GM21723 (cell line): Measurements from ENCODE around the gene PIK3CB.
"Not testable (repeated sequence)": the region's sequence is repeated elsewhere in the genome, so short reads cannot be mapped to it uniquely, and the experiment has no call there.

Experiments
- ATAC-seq: cut with Tn5 transposase; IDR thresholded peaks from one replicate; pipeline ENCODE4 v1.9.1; 2021; ENCODE audit warnings: mild to moderate bottlenecking, moderate library complexity; ENCODE audit not compliant: unreplicated experiment

Gene PIK3CB

DNA sequence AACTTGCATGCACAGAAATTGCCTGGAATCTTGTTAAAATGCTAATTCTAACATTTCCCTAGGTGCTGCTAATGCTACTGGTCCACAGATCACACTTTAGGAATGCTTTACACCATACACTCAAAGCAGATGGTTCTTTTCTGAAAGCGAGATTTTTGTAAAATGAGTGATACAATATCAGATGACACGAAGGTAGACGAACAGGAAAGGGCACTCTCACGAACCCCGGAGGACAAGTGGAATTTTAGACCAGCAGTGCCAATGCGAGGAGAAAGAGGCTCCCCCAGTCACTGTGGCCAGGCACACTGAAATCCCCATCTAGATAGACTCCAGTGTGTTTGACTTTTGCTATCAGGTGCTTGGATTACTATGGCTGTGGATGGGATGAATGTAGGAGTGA is 205.2 kb downstream of the PIK3CB start:
- no peak for ATAC-seq

DNA sequence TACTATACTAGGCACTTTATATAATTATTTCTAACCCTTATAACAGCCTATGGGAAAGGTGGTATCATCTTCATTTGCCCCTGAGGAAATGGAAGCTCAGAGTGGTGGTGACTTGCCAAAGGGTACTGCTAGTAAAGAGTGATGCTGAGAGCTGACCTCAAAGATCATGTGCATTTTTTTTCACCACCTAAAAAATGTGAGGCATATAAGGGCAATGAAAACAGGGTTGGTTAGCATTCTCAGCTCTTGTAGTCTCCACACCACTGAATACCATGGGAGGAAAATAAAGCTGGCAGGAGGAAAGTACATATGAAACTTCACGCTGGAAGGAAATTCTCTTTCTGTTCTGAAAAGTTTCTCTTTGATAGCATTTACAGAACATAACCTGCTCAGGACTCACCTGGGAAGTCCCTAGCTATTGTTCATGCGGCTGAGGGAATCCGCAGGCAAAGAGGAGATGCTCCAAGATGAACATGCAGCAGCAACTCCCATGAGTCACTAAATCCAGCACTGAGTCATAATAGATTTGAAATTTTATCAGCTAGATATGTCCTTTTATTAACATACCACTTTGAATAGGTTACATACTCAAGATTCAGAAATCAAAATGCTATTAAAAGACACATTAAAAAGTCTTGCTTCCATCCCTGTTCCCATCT is 208.9 kb downstream of the PIK3CB start:
- no peak for ATAC-seq

DNA sequence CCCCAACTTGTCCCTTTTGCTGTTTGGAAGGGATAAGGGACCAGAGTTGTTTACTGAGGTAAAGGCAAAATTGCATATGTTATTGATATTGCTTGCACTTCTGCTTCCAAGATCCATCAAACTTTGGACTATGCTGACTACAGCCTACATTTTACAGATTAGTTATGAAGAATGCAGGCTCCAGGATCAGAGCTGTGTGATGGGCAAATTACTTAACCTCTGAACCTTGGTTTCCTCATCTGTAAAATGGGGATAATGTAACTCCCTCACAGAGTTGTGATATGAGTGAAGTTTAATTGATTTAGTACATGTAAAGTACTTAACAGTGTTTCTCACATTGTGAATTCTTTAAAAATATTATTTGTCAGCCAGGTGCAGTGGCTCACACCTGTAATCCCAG is 210.2 kb downstream of the PIK3CB start:
- ATAC-seq, result no peak

DNA sequence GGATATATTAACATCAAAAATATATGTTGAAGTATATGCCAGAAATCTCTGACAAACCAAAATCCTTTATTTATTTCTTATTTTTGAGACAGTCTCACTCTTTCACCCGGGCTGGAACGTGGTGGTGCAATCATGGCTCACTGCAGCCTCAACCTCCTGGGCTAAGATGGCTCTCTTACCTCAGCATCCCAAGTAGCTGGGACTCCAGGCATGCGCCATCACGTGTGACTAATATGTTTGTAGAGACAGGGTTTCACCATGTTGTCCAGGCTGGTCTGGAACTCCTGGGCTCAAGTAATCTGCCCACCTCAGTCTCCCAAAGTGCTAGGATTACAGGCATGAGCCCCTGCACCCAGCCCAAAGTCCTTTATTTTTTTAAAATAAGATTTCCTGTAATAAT is 214.3 kb downstream of the PIK3CB start:
- no peak for ATAC-seq

DNA sequence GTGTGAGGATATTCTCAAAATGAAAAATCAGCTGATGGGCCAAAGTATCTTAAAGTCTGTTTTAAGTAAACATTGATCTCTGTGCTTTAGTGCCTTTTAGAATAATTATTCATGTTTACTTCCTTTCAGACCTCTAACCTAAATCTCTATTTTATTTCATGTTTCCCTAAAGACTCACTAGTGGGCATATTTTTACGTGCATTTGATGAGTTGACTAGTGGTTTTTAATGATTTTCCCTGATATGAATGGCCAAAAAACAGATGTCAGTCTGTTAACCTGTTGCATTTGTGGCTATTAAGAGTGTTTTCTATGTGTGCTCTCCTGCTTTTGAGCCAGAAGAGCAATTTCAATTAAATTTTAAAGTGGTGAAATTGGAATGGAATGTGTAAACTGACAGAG is 219.3 kb downstream of the PIK3CB start:
- no peak for ATAC-seq

DNA sequence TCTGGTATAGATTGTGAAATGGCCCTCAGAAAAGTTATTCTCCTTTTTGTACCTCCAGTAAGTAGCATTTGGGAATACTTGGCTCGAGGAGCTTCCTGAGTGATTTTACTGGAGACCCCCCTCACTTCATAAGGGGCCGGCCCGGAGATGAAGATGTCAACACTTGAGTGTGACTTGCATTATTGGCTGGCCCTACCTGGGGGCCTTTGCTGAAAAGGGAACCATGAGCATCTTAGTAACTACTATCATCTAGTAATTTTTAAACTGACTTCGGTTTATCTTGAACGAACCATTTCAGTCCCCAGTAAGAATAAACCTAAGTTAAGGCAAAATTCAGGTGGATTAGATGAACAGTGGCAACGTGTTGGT is 224.8 kb downstream of the PIK3CB start:
- ATAC-seq, result no peak

DNA sequence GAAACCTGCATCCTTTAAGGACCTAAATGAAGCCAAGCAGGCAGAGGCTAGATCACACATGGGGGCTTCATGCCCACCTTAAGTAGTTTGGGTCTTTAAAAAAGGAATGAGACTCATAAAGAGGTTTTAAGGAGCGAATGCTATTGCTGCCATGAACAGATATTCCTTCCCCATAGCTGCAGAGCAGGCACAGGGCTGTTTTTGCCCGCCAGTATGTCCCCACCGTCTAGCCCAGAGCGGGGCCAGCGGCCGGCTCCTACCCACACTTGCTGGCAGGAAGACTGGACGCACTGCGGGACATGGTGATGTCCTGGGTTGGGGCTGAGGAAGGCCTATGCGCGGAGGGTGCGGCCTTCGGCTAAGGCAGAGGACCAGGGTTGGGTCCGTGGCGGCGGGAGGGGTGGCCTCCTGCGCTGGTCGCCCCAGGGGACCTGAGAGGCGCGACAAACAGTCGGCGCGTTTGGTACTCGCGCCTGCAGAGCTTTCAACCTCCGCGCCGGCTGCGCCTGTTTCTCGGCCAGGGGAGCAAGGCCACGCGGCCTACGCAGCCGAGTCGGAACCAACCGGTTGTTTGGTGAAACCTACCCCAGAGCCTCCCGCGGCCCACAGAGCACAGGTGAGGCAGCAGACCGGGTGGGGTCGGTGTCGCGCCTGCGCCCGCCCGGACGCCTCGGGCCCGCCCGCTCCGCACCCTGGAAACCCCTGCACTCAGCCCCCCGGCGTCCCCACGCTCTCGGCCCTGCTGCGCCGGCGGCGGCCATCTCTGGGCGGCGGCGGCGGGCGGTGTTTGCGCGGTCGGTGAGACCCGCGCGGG is 226.2 kb downstream of the PIK3CB start, which contains the start of gene FAIM:
Gene FAIM (plus strand): TSS at position 450 of the 814 bp plus-strand sequence. CDS start 10,956 bp downstream, outside the sequence.
- peak; percentile 72 for ATAC-seq

DNA sequence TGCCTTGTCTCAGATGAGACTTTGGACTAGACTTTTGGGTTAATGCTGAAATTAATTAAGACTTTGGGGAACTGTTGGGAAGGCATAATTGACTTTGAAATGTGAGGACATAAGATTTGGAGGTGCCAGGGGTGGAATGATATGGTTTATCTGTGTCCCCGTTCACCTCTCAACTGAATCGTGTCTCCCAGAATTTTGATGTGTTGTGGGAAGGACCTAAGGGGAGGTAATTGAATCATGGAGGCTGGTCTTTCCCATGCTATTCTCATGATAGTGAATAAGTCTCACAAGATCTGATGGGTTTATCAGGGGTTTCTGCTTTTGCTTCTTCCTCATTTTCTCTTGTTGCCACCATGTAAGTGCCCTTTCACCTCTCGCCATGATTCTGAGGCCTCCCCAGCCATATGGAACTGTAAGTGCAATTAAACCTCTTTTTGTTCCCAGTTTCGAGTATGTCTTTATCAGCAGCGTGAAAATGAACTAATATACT is 230.6 kb downstream of the PIK3CB start:
- not testable (repeated sequence) for ATAC-seq
